OCI-M1 (cell line): ENCODE results near the gene TMTC1.

Experiments used
- DNase-seq: peaks from one replicate; lab custom pipeline; 2025; lab: John Stamatoyannopoulos, UW

The TMTC1 gene

GRCh38 chr12:29739279-29739991 lies 44.3 kb downstream of the TMTC1 start:
- DNase-seq: no peak

- no peak for DNase-seq
Observed at GRCh38 chr12:29738365-29738764, 45.4 kb downstream of the TMTC1 start.

DNA sequence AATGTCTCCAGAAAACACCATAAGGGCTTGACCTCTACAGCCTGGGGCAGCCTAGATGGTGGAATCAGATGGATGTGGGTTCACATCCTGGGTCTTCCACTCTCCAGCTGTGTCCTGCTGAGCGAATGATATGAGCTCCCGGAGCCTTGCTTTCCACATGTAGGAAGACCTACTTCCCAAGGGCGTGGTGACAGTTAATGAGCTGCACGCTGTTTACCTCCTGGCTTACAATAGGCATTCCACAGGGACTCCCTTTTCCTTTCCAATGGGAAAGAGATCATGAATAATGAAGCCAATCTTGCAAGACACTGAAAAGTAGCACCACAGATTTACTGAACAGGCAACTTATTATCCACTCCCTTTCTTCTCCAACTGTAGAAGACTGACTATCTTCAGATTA lies 46.1 kb downstream of the TMTC1 start:
- DNase-seq: no peak

DNA sequence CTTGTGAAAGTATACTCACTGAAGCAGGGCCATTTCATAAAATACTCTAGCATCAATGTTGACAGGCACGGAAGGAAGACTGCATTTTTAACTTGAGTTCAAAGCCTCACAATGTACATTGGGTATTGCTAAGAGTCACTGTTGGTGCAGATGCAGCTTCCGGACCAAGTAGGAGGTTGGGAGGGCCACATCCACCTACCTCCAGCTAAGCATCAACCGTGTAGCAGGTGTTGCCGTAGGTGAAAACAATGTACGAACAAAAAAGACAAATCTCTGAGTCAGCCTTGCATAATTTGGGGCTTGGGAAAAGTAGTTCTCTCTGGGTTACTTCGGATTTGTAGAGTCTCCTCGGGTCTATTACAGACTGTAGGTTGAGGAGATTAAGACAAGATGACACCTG lies 48.1 kb downstream of the TMTC1 start:
- no peak for DNase-seq

DNA sequence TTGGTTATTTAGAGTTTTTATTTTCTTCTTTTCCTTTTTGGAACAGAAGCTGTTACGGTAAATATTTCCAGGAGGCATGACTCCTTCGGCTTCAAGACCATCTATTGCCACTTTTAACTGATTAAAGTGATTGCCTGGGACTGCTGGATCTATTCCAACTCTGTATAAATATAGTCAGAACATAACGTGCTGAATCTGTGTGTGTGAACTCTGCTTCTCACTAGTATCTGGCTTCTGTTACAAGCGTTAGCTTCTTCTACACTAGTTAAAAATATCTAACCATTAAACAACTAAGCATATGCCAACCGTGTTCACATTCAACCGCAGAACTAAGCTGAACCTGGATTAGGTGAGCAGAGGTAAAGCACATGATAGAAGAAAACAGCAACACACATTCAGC lies 49.0 kb downstream of the TMTC1 start:
- DNase-seq: no peak

DNA sequence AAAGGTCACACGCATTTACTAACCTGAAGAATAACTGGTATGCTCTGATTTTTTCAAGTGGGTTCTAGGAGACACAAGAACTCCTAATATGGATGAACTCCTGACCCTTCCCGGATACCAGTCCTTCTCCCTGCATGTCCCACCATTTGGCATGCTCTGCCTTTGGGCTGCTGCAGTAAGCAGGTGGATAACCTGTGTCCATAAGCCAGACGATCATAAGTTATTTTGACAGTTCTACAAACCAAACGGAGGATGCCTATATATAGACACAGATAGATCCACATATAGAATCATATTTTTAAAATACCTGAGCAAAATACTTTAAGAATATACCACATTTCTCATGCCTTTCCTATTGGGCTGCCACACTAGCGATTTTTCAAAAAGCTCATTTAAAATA lies 49.4 kb downstream of the TMTC1 start:
- DNase-seq: no peak

DNA sequence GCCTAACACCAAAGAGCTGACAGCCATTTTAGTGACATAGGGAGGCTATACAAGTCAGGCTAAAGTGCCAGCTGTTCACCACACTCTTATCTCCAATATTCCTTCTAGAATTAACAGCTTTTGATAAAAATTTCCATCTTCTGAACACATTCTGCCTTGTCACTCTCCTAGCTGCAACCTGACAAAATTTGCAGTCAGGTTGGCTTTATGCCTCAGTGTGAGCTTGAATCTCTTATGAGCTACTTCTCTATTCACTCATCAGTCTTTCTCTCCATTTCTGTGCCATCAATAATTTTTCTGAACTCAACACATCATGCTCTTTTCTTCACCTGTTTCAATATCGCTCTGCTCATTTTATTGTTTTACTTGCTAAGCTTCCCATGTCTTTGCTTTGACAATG lies 50.2 kb downstream of the TMTC1 start:
- DNase-seq: no peak

GRCh38 chr12:29733060-29733459 lies 50.7 kb downstream of the TMTC1 start:
- no peak for DNase-seq

DNA sequence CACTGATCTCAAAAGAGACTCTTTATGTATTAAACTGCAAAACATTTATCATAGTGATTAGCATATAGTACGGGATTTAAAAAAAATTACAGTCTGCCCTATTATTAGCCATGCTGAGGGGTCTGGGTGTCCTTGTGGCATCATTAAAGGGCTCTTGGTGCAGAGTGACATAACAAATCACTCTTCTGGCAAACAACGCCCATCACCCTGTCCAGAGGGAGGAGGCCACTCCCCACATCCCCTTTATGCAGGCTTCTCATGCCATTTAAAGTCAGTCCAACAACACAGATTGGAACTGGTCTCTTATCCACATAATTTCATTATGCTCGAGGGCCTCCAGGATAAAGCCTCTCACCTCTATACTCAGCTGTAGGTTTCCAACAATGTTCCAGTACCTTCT lies 51.1 kb downstream of the TMTC1 start:
- DNase-seq: no peak

GRCh38 chr12:29732191-29732590 lies 51.6 kb downstream of the TMTC1 start:
- DNase-seq: no peak

DNA sequence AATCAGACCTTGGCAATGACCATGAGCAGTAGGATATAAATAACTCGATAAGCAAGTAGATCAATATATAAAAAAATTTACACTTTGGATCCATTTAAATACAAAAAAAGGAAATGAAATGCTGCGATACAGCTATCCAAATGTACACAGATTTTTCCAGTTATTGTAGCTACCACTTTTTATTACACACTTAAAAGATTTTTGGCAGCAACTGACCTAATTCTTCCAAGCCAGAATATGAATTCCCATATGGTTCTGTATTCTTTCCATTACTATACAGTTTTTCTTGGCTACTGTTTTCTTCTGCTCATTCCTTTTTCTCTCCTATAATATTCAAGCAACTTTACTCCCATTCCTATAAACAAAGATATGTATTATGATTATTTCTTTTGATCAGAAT lies 52.2 kb downstream of the TMTC1 start:
- no peak for DNase-seq

GRCh38 chr12:29730481-29730880 lies 53.3 kb downstream of the TMTC1 start:
- DNase-seq: no peak

- DNase-seq: no peak
Observed at GRCh38 chr12:29728030-29728429, 55.7 kb downstream of the TMTC1 start.

DNA sequence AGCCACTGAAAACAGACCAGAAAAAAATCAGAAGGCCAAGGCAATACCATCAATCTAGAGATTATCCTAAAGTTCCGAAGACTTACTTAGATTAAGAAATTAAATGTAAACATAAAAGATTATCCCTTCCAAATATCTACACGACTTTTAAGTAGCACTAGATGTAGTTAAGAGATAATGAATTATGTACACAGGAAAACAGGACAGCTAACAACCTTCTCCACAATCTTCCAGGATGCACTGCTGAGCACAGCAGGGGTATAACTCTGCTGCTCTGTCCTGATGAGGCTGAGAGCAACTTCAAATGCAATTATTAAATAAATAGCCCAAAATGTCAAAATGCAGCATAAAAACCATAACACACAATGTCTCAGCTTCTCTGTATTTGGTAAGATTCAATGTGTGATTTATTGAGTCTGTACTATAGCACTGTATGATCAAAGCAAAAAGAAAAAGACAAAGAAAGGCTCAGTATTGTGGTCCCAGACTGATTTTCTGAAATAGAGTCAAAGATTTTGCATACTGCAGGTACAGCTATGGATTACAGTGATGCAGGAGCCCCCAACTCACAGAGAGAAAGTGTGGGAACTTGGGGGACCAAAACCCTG lies 56.9 kb downstream of the TMTC1 start:
- no peak for DNase-seq

- DNase-seq: no peak
Observed at GRCh38 chr12:29726321-29726692, 57.4 kb downstream of the TMTC1 start.

DNA sequence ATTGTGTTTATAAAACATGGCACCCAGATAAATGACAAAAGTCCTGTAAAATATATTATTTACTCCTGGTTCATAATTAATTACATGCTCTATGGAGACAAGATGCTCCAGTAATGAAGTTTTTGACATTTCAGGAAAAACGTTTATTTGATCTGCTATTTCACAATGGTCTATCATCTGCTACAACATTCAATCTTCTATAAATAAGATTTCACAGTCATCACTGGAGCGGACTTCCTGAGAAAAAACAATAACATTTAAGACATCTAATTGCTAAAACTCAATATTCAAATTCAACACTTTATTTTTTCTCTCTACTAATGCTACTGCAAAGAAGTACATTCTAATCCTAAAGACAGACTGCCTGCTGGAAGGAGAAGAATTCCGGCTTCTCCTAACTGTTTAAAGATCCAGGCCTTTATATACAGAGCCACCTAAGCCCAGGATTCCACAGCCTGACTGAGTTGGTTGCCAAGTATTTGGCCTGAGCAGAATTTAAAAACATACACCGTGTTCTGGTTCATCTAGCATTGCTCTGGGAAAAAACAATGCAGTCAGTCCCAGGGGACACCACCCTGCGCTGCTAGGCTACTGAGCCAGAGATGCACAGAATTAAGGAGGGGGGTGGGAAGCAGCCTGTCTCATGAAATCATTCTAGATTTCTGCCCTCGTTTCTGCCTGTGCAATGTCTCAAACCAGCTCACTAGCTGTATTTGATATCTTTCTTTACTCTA lies 58.0 kb downstream of the TMTC1 start:
- no peak for DNase-seq

GRCh38 chr12:29722164-29722563 lies 61.6 kb downstream of the TMTC1 start:
- DNase-seq: no peak

- DNase-seq: no peak
Observed at GRCh38 chr12:29719381-29719780, 64.4 kb downstream of the TMTC1 start.

GRCh38 chr12:29717540-29718100 lies 66.1 kb downstream of the TMTC1 start:
- no peak for DNase-seq

- DNase-seq: no peak
Observed at GRCh38 chr12:29714966-29715365, 68.8 kb downstream of the TMTC1 start.

DNA sequence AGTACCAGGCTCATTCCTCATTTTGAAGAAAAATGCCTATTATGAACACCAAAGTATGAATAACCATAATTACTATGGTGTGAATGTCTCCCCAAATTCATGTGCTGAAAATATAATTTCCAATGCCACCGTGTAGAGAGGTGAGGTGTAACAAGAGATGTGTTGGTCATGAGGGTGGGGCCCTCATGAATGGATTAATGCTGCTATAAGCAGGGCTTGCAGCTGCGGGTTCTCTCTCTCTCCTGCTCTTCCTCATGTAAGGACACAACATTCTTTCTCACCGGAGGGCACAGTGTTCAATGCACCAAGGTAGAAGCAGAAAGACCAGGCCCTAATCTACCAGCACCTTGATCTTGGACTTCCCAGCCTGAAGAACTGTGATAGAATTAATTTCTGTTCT lies 70.0 kb downstream of the TMTC1 start:
- no peak for DNase-seq

DNA sequence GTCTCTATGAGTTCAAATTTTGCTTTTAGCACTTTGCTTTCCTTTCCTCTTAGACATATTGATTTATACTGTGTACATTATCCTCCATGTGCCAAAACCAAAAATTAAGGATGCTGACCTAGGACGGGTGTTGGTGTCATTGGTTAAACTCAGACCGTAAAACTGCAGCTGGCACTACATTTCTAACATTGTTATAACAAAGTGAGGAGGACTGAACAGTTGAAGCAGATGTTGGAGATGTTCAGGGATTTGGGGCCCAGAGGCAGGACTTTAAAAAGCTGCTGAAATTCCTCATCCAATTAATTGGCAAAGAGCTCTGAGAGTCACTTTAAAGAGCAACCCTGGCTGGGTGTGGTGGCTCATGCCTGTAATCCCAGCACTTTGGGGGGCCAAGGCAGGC lies 72.4 kb downstream of the TMTC1 start:
- DNase-seq: no peak

GRCh38 chr12:29710104-29710503 lies 73.6 kb downstream of the TMTC1 start:
- DNase-seq: no peak
